ENCODE measurements around the gene MYLK4.

DNA sequence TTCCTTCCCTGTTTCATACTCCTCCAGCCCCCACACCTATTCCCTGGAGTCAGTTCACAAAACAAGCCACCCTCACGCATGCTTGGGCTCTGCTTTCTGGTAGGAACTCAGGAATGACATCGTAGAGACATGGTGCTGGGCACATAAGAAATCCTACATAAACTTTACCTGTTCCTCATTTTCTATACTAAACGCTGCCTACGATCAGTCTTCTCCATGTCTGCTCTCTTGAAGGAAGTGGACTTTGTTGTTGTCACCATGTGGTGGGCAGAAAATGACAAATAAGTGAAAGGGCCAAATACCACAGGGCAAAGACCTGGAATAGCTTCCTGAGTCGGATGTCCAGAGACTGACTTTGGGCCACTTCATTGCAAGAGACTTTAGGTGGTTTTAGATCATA lies 10.1 kb downstream of the MYLK4 start:
- TF ChIP-seq REST (IDR thresholded peaks at IDR 0.05) (no peak), CTCF (IDR thresholded peaks at IDR 0.05; ENCODE audit: low read depth, low read length, missing input control) (no peak), TAF1 (conservative IDR thresholded peaks at IDR 0.05) (no peak), RXRA (IDR thresholded peaks at IDR 0.05) (no peak), RAD21 (IDR thresholded peaks at IDR 0.05) (no peak), SP1 (IDR thresholded peaks at IDR 0.05) (no peak), EGR1 (IDR thresholded peaks at IDR 0.05; ENCODE audit: low read depth in 2 of 2) (no peak), YY1 (IDR thresholded peaks at IDR 0.05) (no peak), ATF3 (IDR thresholded peaks at IDR 0.05) (no peak), FOXA1 (IDR thresholded peaks at IDR 0.05) (no peak), NR2F2 (IDR thresholded peaks at IDR 0.05) (no peak)
- TF ChIP-seq, protein P1, sequence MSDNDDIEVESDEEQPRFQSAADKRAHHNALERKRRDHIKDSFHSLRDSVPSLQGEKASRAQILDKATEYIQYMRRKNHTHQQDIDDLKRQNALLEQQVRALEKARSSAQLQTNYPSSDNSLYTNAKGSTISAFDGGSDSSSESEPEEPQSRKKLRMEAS (IDR thresholded peaks at IDR 0.05): no peak
- TF ChIP-seq, protein P2, sequence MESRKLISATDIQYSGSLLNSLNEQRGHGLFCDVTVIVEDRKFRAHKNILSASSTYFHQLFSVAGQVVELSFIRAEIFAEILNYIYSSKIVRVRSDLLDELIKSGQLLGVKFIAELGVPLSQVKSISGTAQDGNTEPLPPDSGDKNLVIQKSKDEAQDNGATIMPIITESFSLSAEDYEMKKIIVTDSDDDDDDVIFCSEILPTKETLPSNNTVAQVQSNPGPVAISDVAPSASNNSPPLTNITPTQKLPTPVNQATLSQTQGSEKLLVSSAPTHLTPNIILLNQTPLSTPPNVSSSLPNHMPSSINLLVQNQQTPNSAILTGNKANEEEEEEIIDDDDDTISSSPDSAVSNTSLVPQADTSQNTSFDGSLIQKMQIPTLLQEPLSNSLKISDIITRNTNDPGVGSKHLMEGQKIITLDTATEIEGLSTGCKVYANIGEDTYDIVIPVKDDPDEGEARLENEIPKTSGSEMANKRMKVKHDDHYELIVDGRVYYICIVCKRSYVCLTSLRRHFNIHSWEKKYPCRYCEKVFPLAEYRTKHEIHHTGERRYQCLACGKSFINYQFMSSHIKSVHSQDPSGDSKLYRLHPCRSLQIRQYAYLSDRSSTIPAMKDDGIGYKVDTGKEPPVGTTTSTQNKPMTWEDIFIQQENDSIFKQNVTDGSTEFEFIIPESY (IDR thresholded peaks at IDR 0.05): no peak
